Thoracic aorta (tissue), 2 donors: ENCODE data around the gene VBP1. TPM values are rescaled to one million over a fixed set of nuclear protein-coding genes. Genes with fewer than 3 reads are reported as not detected.

Experiments used
- ATAC-seq: fragments of 150-250 bp; one replicate; pipeline ENCODE4 v1.8.0; 2017; ENCODE audit warnings: low read depth; ENCODE audit not compliant: insufficient number of reproducible peaks, low FRiP score
- DNase-seq: peaks from one replicate; pipeline ENCODE4 v3.0.0-alpha.2; 2020; ENCODE audit warnings: low spot score
- H3K27ac ChIP-seq, 2 donors: fragments of 200-600 bp; sonication (generic); 1 replicate in 1 of 2; 2 replicates in 1 of 2; pipeline ENCODE4 v1.5.1; 2016; ENCODE audit warnings: mild to moderate bottlenecking in 2 of 2, moderate library complexity in 2 of 2
- H3K27me3 ChIP-seq: fragments of 200-600 bp; sonication (generic); replicated peaks from 2 replicates; pipeline ENCODE4 v1.6.0; 2016; ENCODE audit warnings: mild to moderate bottlenecking; ENCODE audit not compliant: insufficient read depth
- H3K36me3 ChIP-seq: fragments of 200-600 bp; sonication (generic); one replicate; pipeline ENCODE4 v1.5.1; 2016
- H3K4me1 ChIP-seq, 2 donors: fragments of 200-600 bp; sonication (generic); 1 replicate in 1 of 2; 2 replicates in 1 of 2; pipeline versions ENCODE4 v1.5.1 to v1.6.0; 2016; ENCODE audit warnings: low read depth in 2 of 2, mild to moderate bottlenecking in 1 of 2; ENCODE audit not compliant: control insufficient read depth in 1 of 2
- H3K4me3 ChIP-seq: fragments of 200-600 bp; sonication (generic); 2 replicates; pipeline ENCODE4 v1.5.1; 2016; ENCODE audit warnings: mild to moderate bottlenecking
- H3K9me3 ChIP-seq: fragments of 200-600 bp; sonication (generic); 2 replicates; pipeline ENCODE4 v1.5.1; 2016
- CTCF ChIP-seq: fragments of 200-600 bp; sonication (generic); IDR thresholded peaks from one replicate; pipeline ENCODE4 v1.5.1; 2019; ENCODE audit warnings: antibody characterized with exemption
- total RNA-seq, 2 donors: library from RNA; depleted of rRNA; stranded (reverse); fragments of >200 nt; gene quantifications; one replicate each; pipeline versions ENCODE4 v1.1.0 to v1.2.3, GENCODE V29; 2016

The VBP1 gene
- 10 to 100 TPM; 15.0 to 25.9 TPM for total RNA-seq

GRCh38 chrX:155216179-155216939 lies at the start of gene VBP1:
TSS of gene VBP1 (plus strand) at chrX:155216460. CDS start at chrX:155216483, 23 bp downstream.
- H3K27ac ChIP-seq: peak within 1 kb of the TSS; percentile 93 to 94
- DNase-seq: peak; percentile 68
- peaks cover 0 to 11% of the 10 kb centered on the region in 2 donors for H3K4me1 ChIP-seq
- no peaks in the 10 kb centered on the region for H3K9me3 ChIP-seq
- H3K36me3 ChIP-seq: no peaks in the 10 kb centered on the region
- TF ChIP-seq CTCF: peak; percentile 56
- ATAC-seq: peak; percentile 99
- H3K27me3 ChIP-seq: no peaks in the 10 kb centered on the region
- H3K4me3 ChIP-seq: peak within 1 kb of the TSS; percentile 91

- TF ChIP-seq CTCF: no peak
- H3K4me3 ChIP-seq: no peak overlapping the region
- ATAC-seq: no peak
- H3K27me3 ChIP-seq: no peaks in the 10 kb centered on the region
- no peak overlapping the region for H3K27ac ChIP-seq
- H3K4me1 ChIP-seq: no peaks in the 10 kb centered on the region
- DNase-seq: no peak
- H3K36me3 ChIP-seq: no peaks in the 10 kb centered on the region
- H3K9me3 ChIP-seq: no peaks in the 10 kb centered on the region
These were observed 46.4 kb upstream of the VBP1 start for GRCh38 chrX:155169881-155170280.

- Histone ChIP-seq H3K36me3 (no peaks in the 10 kb centered on the region), H3K27ac (no peak overlapping the region), H3K4me1 (no peaks in the 10 kb centered on the region), H3K9me3 (no peaks in the 10 kb centered on the region), H3K27me3 (no peaks in the 10 kb centered on the region), H3K4me3 (no peak overlapping the region)
- ATAC-seq (no peak), DNase-seq (no peak)
- no peak for TF ChIP-seq CTCF
These were observed 36.8 kb upstream of the VBP1 start for GRCh38 chrX:155179346-155179997.

- no peaks in the 10 kb centered on the region for H3K36me3 ChIP-seq
- H3K9me3 ChIP-seq: no peaks in the 10 kb centered on the region
- no peaks in the 10 kb centered on the region for H3K4me1 ChIP-seq
- H3K27ac ChIP-seq: no peak overlapping the region
- H3K27me3 ChIP-seq: no peaks in the 10 kb centered on the region
- DNase-seq (no peak), ATAC-seq (no peak)
- no peak for TF ChIP-seq CTCF
- H3K4me3 ChIP-seq: no peak overlapping the region
These were observed 27.5 kb upstream of the VBP1 start for GRCh38 chrX:155188786-155189185.

- no peak for ATAC-seq
- DNase-seq: no peak
These were observed 5.1 kb upstream of the VBP1 start for GRCh38 chrX:155211208-155211607.

More at GRCh38 chrX:155211208-155211607, 5.1 kb upstream of the VBP1 start:
- Histone ChIP-seq H3K4me1 (no peaks in the 10 kb centered on the region), H3K36me3 (no peaks in the 10 kb centered on the region), H3K27me3 (no peaks in the 10 kb centered on the region), H3K27ac (no peak overlapping the region), H3K9me3 (no peaks in the 10 kb centered on the region), H3K4me3 (no peak overlapping the region)
- TF ChIP-seq CTCF: no peak
